Erythroblast (primary cell): ENCODE data around the gene FIBIN.

Source experiments
- GATA1 ChIP-seq: IDR thresholded peaks from 2 replicates; pipeline ENCODE4 v1.6.1; 2011; ENCODE audit warnings: low read depth, mild to moderate bottlenecking, control low read depth, low read length, moderate library complexity
- POLR2A ChIP-seq: IDR thresholded peaks from 2 replicates; pipeline ENCODE4 v1.6.1; 2011; ENCODE audit warnings: mild to moderate bottlenecking, low read length

- TF ChIP-seq POLR2A (no peak), GATA1 (no peak)
Observed at GRCh38 chr11:26974996-26975395, 18.9 kb upstream of the FIBIN start.
